Measurements from ENCODE around the gene AGFG2. TPM values are rescaled to one million over a fixed set of nuclear protein-coding genes. Genes with fewer than 3 reads are reported as not detected.

AGFG2 gene, protein sequence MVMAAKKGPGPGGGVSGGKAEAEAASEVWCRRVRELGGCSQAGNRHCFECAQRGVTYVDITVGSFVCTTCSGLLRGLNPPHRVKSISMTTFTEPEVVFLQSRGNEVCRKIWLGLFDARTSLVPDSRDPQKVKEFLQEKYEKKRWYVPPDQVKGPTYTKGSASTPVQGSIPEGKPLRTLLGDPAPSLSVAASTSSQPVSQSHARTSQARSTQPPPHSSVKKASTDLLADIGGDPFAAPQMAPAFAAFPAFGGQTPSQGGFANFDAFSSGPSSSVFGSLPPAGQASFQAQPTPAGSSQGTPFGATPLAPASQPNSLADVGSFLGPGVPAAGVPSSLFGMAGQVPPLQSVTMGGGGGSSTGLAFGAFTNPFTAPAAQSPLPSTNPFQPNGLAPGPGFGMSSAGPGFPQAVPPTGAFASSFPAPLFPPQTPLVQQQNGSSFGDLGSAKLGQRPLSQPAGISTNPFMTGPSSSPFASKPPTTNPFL
- 5.7 and 6.4 TPM in 2 replicates for polyA plus RNA-seq (2011; rRNA removed)
- 5.0 and 6.1 TPM in 2 replicates for polyA minus RNA-seq (2011; rRNA and poly(A)+ RNA removed)

DNA sequence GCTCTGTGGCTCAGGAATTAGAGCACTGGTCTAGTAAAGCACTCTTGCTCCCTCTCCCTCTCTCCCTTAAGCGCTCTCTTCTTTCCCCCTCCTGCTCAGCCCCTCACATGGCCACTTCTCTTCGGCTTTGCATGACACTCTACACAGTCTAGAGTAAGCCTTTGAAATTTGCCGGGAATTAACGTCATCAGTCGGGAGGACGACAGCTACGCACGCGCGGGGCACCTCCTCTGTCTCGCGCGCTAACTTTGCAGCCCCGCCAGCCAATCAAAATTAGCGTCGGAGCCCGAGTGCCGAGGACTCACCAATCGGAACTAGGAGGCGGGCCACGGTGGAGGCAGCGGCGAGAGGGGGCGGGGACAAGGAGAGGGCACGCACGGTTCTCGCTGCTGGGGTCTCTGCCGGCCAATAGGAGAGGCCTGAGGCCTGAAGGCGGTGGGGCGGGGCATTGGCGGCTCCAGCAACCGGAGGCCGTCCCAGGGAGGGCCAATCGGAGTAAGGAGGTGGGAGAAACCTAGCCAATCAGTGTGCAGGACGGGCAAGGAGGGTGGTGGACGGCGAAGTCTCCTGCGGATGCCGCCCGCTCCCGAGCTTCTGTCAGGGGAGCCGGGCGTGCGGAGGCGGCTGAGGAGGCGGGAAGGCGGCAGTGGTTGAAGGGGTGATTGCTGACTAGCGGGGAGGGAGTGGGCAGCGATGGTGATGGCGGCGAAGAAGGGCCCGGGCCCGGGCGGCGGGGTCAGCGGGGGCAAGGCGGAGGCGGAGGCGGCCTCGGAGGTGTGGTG lies at the start of gene AGFG2:
Gene AGFG2 (plus strand): TSS at position 550 of the 782 bp plus-strand sequence. CDS start 144 bp downstream, at position 694.
- no peaks in the 10 kb centered on the region for H3K9me3 ChIP-seq (ENCODE audit: control insufficient read depth, insufficient read depth, low read length)
- H3K27me3 ChIP-seq (ENCODE audit: control insufficient read depth, insufficient read depth, low read length): peaks cover 6% of the 10 kb centered on the region
- CTCF ChIA-PET: interaction anchor here (0.7 to 2.5 kb wide), 3 partner anchors 21 to 152 kb away, joined by 4 to 10 read pairs (median 5); no protein-coding TSS in a partner anchor
- H3K27ac ChIP-seq (ENCODE audit: low read depth, low read length): peak within 1 kb of the TSS; percentile 31
- DNase-seq (ENCODE audit: low read depth, low spot score): peak; percentile 99
- POLR2A ChIA-PET: interaction anchor here (0.6 to 1.6 kb wide), 4 partner anchors 18 to 336 kb away, joined by 3 to 14 read pairs (median 4); partner anchors contain the start of genes FBXO24, LRCH4 and SRRT
- TF ChIP-seq, protein P1, sequence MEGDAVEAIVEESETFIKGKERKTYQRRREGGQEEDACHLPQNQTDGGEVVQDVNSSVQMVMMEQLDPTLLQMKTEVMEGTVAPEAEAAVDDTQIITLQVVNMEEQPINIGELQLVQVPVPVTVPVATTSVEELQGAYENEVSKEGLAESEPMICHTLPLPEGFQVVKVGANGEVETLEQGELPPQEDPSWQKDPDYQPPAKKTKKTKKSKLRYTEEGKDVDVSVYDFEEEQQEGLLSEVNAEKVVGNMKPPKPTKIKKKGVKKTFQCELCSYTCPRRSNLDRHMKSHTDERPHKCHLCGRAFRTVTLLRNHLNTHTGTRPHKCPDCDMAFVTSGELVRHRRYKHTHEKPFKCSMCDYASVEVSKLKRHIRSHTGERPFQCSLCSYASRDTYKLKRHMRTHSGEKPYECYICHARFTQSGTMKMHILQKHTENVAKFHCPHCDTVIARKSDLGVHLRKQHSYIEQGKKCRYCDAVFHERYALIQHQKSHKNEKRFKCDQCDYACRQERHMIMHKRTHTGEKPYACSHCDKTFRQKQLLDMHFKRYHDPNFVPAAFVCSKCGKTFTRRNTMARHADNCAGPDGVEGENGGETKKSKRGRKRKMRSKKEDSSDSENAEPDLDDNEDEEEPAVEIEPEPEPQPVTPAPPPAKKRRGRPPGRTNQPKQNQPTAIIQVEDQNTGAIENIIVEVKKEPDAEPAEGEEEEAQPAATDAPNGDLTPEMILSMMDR (IDR thresholded peaks at IDR 0.05; ENCODE audit: low read depth, low read length): no peak
- H3K4me3 ChIP-seq (ENCODE audit: low read depth, low read length): peak within 1 kb of the TSS; percentile 81

DNA sequence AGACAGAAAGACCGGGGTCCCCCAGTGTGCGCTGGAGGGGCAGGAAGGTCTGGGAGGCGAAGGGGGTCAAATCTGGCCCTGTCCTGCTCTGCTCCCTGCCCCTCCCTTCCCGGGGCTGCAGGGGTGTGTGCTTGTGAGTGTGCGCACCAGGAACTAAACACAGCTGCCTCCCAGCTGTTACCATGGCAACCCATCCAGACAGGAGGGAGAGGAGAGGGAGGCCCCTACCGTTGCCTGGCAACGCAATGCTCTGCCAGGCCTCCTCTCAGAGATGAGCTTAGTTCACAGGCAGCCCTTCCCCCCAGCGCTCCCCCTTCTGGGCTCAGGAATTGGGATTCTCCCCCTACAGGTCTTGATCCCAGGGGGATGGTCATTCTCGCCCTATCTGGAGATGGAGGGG lies 49.2 kb upstream of the AGFG2 start:
- DNase-seq (ENCODE audit: low read depth, low spot score): peak; percentile 94
- CTCF ChIA-PET: interaction anchor here (0.6 to 1.8 kb wide), 2 partner anchors 70 to 74 kb away, joined by 4 read pairs; no protein-coding TSS in a partner anchor
- Histone ChIP-seq H3K27ac (ENCODE audit: low read depth, low read length) (no peak overlapping the region), H3K4me3 (ENCODE audit: low read depth, low read length) (no peak overlapping the region), H3K9me3 (ENCODE audit: control insufficient read depth, insufficient read depth, low read length) (no peaks in the 10 kb centered on the region; the same call in 1 of the 2 replicates), H3K27me3 (ENCODE audit: control insufficient read depth, insufficient read depth, low read length) (no peaks in the 10 kb centered on the region)
- TF ChIP-seq, protein P1 (IDR thresholded peaks at IDR 0.05; ENCODE audit: low read depth, low read length): no peak
- POLR2A ChIA-PET: interaction anchor here (0.7 to 1.4 kb wide), 3 partner anchors 10 to 61 kb away, joined by 5 to 8 read pairs (median 6); partner anchors contain the start of gene ZCWPW1

DNA sequence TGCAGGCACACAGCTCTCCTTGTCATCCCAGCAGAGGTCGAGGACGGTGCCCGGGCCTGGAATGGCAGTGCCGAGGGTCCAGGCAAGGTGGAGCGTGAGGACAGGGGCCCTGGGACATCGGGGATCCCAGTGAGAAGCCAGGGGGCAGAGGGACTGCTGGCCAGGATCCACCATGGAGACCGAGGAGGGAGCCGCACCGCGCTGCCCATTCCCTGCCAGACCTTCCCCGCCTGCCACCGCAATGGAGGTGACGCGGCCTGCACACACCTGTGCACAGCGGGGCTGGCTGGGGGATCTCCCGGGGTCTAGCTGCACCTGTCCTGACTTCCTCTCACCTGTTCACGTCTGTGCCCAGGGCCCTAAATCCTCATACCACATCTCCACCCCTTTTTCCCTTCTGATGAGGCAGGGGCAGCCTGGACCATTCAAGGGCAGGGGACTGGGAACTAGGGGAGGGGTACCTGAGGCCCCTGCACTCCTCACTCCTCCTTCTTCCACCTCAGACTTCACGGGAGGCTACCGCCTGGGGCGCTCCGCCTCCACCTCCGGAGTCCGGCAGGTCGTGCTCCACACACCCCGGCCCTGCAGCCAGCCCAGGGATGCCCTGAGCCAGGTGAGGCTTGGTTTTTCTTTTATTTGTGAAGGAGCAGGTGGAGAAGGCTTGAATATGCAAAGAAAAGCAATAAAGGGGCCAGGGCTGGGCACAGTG lies 48.4 kb upstream of the AGFG2 start:
- POLR2A ChIA-PET: interaction anchor here (0.7 to 1.4 kb wide), 3 partner anchors 11 to 62 kb away, joined by 5 to 8 read pairs (median 6); partner anchors contain the start of gene ZCWPW1
- Histone ChIP-seq H3K9me3 (ENCODE audit: control insufficient read depth, insufficient read depth, low read length) (no peaks in the 10 kb centered on the region; the same call in 1 of the 2 replicates), H3K27ac (ENCODE audit: low read depth, low read length) (no peak overlapping the region), H3K4me3 (ENCODE audit: low read depth, low read length) (no peak overlapping the region), H3K27me3 (ENCODE audit: control insufficient read depth, insufficient read depth, low read length) (no peaks in the 10 kb centered on the region)
- CTCF ChIA-PET: interaction anchor here (1.8 kb wide), 1 partner anchor 69 kb away, joined by 4 read pairs; no protein-coding TSS in a partner anchor
- TF ChIP-seq, protein P1 (IDR thresholded peaks at IDR 0.05; ENCODE audit: low read depth, low read length): no peak
- DNase-seq (ENCODE audit: low read depth, low spot score): no peak

DNA sequence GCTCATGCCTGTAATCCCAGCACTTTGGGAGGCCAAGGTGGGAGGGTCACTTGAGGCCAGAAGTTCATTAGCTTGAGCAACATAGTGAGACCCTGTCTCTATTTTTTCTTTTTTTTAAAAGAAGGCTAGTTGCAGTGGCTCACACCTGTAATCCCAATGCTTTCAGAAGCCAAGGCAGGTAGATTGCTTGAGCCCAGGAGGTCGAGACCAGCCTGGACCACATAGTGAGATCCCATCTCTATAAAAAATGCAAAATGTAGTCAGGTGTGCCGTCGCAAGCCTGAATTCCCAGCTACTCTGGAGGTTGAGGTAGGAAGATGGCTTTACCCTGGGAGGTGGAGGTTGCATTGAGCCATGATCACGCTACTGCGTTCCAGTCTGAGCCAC lies 47.8 kb upstream of the AGFG2 start:
- ChIA-PET POLR2A (no interaction called here), CTCF (no interaction called here)
- no peaks in the 10 kb centered on the region; the same call in 1 of the 2 replicates for H3K9me3 ChIP-seq (ENCODE audit: control insufficient read depth, insufficient read depth, low read length)
- peaks cover 3% of the 10 kb centered on the region for H3K27me3 ChIP-seq (ENCODE audit: control insufficient read depth, insufficient read depth, low read length)
- DNase-seq (ENCODE audit: low read depth, low spot score): no peak
- H3K27ac ChIP-seq (ENCODE audit: low read depth, low read length): no peak overlapping the region
- TF ChIP-seq, protein P1 (IDR thresholded peaks at IDR 0.05; ENCODE audit: low read depth, low read length): no peak
- H3K4me3 ChIP-seq (ENCODE audit: low read depth, low read length): no peak overlapping the region
